ENCODE measurements around the gene ERBB4.

ERBB4 gene

DNA sequence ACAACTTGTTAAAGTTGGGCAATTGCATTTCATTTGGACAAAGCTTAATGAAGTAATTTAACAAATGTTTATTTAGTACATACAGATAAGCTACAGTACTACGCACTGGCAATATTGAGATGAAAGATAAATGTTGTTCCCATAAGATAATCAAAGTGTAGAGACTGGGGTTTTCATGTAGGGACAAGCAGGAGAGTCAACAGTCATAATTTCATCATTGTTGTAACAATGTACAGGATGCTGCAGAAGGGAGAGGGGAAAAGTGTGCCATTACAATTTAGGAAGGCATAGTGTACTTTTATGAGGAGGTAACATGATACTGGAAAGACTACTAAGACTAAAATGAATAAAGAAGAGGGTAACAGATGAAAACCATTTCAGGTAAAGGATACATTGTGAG lies 441.6 kb downstream of the ERBB4 start:
- H3K27ac ChIP-seq: peak overlapping the region; percentile 25
- TF ChIP-seq ZFX (IDR thresholded peaks at IDR 0.05; ENCODE audit: borderline replicate concordance): no peak
- TF ChIP-seq, protein P1, sequence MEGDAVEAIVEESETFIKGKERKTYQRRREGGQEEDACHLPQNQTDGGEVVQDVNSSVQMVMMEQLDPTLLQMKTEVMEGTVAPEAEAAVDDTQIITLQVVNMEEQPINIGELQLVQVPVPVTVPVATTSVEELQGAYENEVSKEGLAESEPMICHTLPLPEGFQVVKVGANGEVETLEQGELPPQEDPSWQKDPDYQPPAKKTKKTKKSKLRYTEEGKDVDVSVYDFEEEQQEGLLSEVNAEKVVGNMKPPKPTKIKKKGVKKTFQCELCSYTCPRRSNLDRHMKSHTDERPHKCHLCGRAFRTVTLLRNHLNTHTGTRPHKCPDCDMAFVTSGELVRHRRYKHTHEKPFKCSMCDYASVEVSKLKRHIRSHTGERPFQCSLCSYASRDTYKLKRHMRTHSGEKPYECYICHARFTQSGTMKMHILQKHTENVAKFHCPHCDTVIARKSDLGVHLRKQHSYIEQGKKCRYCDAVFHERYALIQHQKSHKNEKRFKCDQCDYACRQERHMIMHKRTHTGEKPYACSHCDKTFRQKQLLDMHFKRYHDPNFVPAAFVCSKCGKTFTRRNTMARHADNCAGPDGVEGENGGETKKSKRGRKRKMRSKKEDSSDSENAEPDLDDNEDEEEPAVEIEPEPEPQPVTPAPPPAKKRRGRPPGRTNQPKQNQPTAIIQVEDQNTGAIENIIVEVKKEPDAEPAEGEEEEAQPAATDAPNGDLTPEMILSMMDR (IDR thresholded peaks at IDR 0.05): no peak

DNA sequence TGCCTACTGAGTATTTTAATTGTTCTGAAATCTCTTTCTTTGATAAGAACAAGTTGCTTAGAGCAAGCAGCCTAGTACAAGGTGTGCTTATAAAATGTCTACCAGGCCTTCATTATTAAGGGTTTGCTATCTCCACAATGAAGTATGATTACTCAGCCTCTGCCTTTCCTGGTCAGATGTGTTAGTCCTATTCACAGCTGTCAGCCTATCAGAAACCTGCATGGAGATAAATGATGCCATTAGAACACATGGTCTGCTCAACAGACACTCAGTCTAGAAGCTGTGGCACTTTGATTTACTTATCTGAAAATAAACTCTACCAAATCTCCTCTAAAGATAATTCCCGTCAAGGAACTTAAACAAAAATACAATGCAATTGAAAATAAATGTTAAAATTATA lies 448.7 kb downstream of the ERBB4 start:
- no peak overlapping the region for H3K27ac ChIP-seq
- TF ChIP-seq ZFX (IDR thresholded peaks at IDR 0.05; ENCODE audit: borderline replicate concordance): no peak
- TF ChIP-seq, protein P1 (IDR thresholded peaks at IDR 0.05): no peak

DNA sequence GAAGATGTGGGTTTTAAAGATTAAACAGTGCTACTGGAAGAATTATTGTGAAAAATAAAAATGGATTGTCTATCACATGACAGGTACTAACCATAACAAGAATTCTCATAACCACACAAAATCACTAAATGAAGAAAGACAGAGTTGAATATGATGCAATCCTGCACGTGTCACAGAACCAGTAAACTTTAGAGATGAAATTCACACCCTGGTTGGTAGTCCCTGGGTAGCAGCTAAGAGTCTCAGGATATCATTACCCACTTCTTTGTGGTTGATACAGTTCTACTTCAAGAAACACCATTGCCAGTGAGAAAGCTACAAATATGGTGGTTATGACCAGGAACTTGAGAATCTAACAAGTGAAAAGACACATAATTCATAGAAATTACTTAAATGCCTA lies 450.2 kb downstream of the ERBB4 start:
- H3K27ac ChIP-seq: no peak overlapping the region
- TF ChIP-seq ZFX (IDR thresholded peaks at IDR 0.05; ENCODE audit: borderline replicate concordance): no peak
- TF ChIP-seq, protein P1 (IDR thresholded peaks at IDR 0.05): no peak

DNA sequence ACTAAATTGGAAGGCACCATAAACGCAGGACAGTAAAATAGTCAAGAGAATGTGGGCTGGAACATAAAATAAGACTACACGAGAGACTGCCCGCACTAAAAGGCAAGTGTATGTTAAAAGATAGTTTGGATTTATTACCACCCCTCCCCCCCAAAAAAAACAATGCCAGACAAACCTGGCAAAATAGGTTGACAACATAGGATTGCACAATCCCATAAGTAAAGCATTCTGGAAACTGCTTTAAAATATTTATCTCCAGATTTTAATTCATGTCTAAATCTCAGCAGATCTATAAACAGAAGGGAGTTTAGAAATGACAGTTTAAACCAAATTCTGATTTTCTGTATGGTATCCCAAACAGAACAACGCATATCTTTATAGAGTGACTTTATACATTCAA lies 455.1 kb downstream of the ERBB4 start:
- TF ChIP-seq, protein P1 (IDR thresholded peaks at IDR 0.05): no peak
- no peak for TF ChIP-seq ZFX (IDR thresholded peaks at IDR 0.05; ENCODE audit: borderline replicate concordance)
- H3K27ac ChIP-seq: no peak overlapping the region

DNA sequence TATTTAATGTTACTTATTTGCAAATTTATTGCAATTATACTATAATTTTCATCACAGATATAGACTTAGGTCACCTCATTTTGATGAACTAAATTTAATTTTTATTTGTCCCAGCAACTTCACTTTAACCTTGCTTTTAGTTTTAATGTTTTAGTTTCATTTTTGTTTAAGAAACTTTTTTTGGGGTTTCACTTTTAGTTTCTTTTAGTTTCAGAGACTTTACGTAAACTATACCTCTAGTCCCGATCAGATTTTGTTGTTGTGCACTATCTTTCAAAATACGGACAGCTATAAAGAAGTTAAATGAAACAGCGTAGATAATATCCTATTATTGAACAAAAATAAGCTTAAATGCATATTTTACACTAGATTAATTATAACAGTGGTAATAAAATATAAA lies 460.5 kb downstream of the ERBB4 start:
- H3K27ac ChIP-seq: no peak overlapping the region
- no peak for TF ChIP-seq ZFX (IDR thresholded peaks at IDR 0.05; ENCODE audit: borderline replicate concordance)
- TF ChIP-seq, protein P1 (IDR thresholded peaks at IDR 0.05): no peak

DNA sequence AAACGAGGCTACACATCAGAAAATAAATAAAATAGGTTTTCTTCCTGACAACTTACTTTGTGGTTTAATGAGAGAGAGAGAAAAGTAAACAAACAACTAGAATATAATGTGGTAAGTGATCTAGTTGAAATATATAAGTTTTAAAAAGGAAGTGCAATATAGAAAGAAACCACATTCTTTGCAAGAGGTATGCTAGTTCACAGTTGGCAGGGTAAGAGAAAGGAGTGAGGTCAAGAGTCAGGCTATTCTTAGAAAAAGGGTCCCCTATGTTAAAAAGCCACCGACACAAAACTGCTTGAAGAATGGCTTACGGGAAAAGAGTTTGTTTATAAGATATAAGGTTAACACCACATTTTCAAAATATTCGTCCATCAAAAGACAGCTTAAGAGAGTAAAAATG lies 462.1 kb downstream of the ERBB4 start:
- no peak overlapping the region for H3K27ac ChIP-seq
- TF ChIP-seq, protein P1 (IDR thresholded peaks at IDR 0.05): no peak
- TF ChIP-seq ZFX (IDR thresholded peaks at IDR 0.05; ENCODE audit: borderline replicate concordance): no peak

DNA sequence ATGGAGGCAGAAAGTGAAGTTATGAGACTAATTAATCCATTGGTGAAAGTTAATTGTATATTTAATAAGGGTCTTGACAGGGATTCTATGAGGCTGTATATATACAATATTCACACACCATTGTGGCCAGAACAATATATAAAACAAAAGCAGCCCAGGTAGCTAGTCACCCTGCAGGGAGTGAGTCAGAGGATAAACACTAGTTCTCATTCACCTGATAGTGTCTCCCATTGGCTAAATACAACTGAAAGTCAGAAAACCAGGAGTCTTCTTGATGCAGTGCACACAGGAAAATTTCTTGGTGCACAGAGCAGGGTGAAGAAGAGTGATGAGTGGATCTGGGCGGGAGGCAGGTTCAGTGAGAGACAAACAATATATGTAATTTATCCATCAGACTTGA lies 465.2 kb downstream of the ERBB4 start:
- no peak for TF ChIP-seq ZFX (IDR thresholded peaks at IDR 0.05; ENCODE audit: borderline replicate concordance)
- TF ChIP-seq, protein P1 (IDR thresholded peaks at IDR 0.05): no peak
- no peak overlapping the region for H3K27ac ChIP-seq

All from 22Rv1 (cell line).